ENCODE results near the gene PRR5. TPM values are rescaled to one million over a fixed set of nuclear protein-coding genes. Genes with fewer than 3 reads are reported as not detected.

PRR5 gene
- total and polyA plus RNA-seq, 9 donors = 13.7 to 38.6 (median 30.7) TPM

DNA sequence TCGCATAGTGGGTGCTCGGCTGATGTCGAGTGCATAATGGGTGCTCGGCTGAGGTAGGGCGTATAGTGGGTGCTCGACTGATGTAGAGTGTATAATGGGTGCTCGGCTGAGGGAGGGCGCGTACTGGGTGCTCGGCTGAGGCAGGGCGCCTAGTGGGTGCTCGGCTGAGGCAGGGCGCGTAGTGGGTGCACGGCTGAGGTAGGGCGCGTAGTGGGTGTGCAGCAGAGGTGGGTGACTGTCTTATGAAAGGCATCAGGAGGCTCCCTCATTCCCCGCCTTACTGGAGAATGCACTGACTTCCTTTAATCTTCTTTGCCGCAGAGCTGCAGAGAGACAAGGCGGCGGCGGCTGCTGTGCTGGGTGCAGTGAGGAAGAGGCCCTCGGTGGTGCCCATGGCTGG lies 84.1 kb downstream of the PRR5 start:
- no peak for DNase-seq
- H3K4me1 ChIP-seq (ENCODE audit: control insufficient read depth, insufficient read depth, low read length) = no peaks in the 10 kb centered on the region
- no peaks in the 10 kb centered on the region for H3K27me3 ChIP-seq (ENCODE audit: control insufficient read depth, insufficient read depth, low read length)
- 90% methylated on average over 23 of the region's 23 CpGs for WGBS (ENCODE audit: insufficient coverage)
- H3K36me3 ChIP-seq (ENCODE audit: control insufficient read depth, insufficient read depth, low read length) = no peaks in the 10 kb centered on the region
- no peak overlapping the region for H3K27ac ChIP-seq (ENCODE audit: low read length)
- no peak overlapping the region for H3K4me3 ChIP-seq (ENCODE audit: low read length)
- no peaks in the 10 kb centered on the region for H3K9me3 ChIP-seq (replicated peaks; ENCODE audit: control insufficient read depth, low read depth, low read length)

DNA sequence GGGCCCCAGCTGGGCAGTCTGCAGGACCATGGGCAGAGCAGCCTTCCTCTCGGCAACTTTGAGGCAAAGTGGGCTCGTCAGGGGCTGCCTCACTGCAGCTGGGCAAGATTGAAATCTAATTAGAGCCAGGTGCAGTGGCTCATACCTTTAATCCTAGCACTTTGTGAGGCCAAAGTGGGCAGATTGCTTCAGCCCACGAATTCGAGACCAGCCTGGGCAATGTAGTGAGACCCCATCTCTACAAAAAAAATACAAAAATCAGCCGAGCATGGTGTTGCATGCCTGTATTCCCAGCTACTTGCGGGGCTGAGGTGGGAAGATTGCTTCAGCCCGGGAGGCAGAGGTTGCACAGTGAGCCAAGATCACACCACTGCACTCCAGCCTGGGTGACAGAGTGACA lies 84.6 kb downstream of the PRR5 start:
- WGBS (ENCODE audit: insufficient coverage) = 63% methylated on average over 3 of the region's 7 CpGs
- no peaks in the 10 kb centered on the region for H3K36me3 ChIP-seq (ENCODE audit: control insufficient read depth, insufficient read depth, low read length)
- H3K27me3 ChIP-seq (ENCODE audit: control insufficient read depth, insufficient read depth, low read length) = no peaks in the 10 kb centered on the region
- H3K9me3 ChIP-seq (replicated peaks; ENCODE audit: control insufficient read depth, low read depth, low read length) = no peaks in the 10 kb centered on the region
- no peak overlapping the region for H3K27ac ChIP-seq (ENCODE audit: low read length)
- H3K4me1 ChIP-seq (ENCODE audit: control insufficient read depth, insufficient read depth, low read length) = no peaks in the 10 kb centered on the region
- no peak overlapping the region for H3K4me3 ChIP-seq (ENCODE audit: low read length)
- no peak for DNase-seq

Other genes with a start within 250 kb of the PRR5 start
- 17.3 TPM for gene RTL6, start 204.0 kb upstream of the PRR5 start, total RNA-seq
- gene RTL6, start 204.0 kb upstream of the PRR5 start, polyA plus RNA-seq (ENCODE audit: insufficient read depth in 1 of 8, insufficient read length in 8 of 8, low replicate concordance in 1 of 8) = 10 to 100 TPM; 21.1 to 32.4 (median 25.9) TPM
- gene ARHGAP8, start 50.4 kb downstream of the PRR5 start, total RNA-seq = 1.1 TPM
- 1 to 10 TPM in 4 of 8 donors, under 1 TPM in 4; 0.76 to 2.8 (median 1.2) TPM for gene ARHGAP8, start 50.4 kb downstream of the PRR5 start, polyA plus RNA-seq (ENCODE audit: insufficient read depth in 1 of 8, insufficient read length in 8 of 8, low replicate concordance in 1 of 8)